ENCODE data around the gene BCOR. TPM values are rescaled to one million over a fixed set of nuclear protein-coding genes. Genes with fewer than 3 reads are reported as not detected.

Gene BCOR
- total and polyA plus RNA-seq, 2 of the 8 experiments (the other 6 are each of a cell fraction or from before 2014, with no cell fraction given) = 25.0 to 50.8 TPM

DNA sequence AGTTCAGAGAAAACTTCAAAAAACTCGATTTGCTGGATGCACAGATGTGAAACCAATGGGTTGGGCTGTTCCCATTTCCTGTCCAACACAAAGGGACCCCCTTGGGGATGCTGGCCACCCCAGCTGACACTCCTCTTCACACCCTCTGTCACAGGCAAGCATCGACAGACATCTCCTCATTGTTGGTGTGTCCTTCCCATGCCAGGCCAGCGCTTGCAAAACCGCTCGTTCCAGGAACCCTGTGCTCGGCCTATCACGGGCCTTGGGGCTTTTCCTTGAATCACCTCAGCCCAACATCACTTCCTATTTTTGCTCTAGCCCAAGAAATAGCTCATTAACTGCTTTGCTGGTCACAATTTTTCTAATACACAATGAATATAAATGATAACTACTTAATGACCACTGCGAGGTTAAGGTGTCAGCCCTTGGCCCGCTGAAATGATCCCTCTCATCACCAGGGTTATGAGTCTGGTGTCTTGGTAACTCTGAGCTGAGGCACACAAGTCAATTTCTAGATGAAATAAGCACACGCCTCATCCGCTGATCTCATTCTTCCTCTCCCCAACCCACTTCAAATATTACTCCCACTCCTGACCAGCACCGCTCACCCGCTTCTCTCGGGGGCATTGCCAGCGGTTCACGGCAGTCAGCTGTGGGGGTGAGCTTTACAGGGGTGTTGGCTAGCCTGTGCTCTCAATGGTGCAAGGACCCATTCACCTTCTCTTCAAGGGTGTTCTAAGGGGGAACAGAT lies 32.3 kb downstream of the BCOR start:
- Histone ChIP-seq H4K8ac (ENCODE audit: extremely low read depth, insufficient read depth, low read length) (no peak overlapping the region), H3K36me3 (ENCODE audit: control insufficient read depth in 2 of 4, insufficient read depth in 4 of 4, low read length in 3 of 4) (peaks cover 2 to 77% (median 30%) of the 10 kb centered on the region in 4 experiments; a peak in 6 of 8 replicates), H3K79me1 (ENCODE audit: low read depth, low read length) (peaks cover 8% of the 10 kb centered on the region), H4K20me1 (replicated peaks in 1 of 2; ENCODE audit: control insufficient read depth in 1 of 2, insufficient read depth in 2 of 2, low read length in 2 of 2) (peaks cover 0 to 29% of the 10 kb centered on the region in 2 experiments), H3K4me2 (ENCODE audit: insufficient read depth in 1 of 2, low read depth in 2 of 2, low read length in 2 of 2) (no peak overlapping the region), H3K4me3 (ENCODE audit: extremely low read depth in 1 of 4, insufficient read depth in 2 of 4, low read depth in 3 of 4, low read length in 4 of 4) (no peak overlapping the region), H2AK5ac (ENCODE audit: low read depth, low read length) (no peak overlapping the region), H3K23me2 (ENCODE audit: low read depth, low read length) (no peaks in the 10 kb centered on the region), H3K4ac (replicated peaks; ENCODE audit: insufficient read length, low read depth, low read length) (no peak overlapping the region), H3K27me3 (replicated peaks in 1 of 4; ENCODE audit: control insufficient read depth in 3 of 4, extremely low read depth in 1 of 4, insufficient read depth in 3 of 4, low read length in 3 of 4) (no peaks in the 10 kb centered on the region), H3K23ac (ENCODE audit: insufficient read length) (no peak overlapping the region), H3K56ac (replicated peaks; ENCODE audit: insufficient read length, low read depth, low read length) (no peak overlapping the region), H3K18ac (ENCODE audit: extremely low read depth, low read length) (no peak overlapping the region), H2BK20ac (ENCODE audit: low read length) (no peak overlapping the region), H2BK5ac (ENCODE audit: low read depth, low read length) (no peak overlapping the region), H4K5ac (ENCODE audit: insufficient read length, low read depth, low read length) (no peak overlapping the region), H3K4me1 (replicated peaks in 1 of 4; ENCODE audit: control insufficient read depth in 3 of 4, insufficient read depth in 4 of 4, low read length in 3 of 4) (peaks cover 0 to 15% (median 5%) of the 10 kb centered on the region in 4 experiments; a peak in 3 of 7 replicates), H3K9ac (replicated peaks in 1 of 4; ENCODE audit: extremely low read depth in 1 of 4, low read depth in 3 of 4, low read length in 3 of 4) (no peak overlapping the region), H2BK12ac (ENCODE audit: low read depth, low read length) (no peak overlapping the region), H4K91ac (replicated peaks; ENCODE audit: insufficient read length, low read length) (no peak overlapping the region), H2BK120ac (replicated peaks; ENCODE audit: low read depth, low read length) (no peak overlapping the region), H3K14ac (ENCODE audit: insufficient read length) (no peak overlapping the region), H3K79me2 (ENCODE audit: control insufficient read depth in 1 of 2, insufficient read depth in 2 of 2, low read length in 2 of 2) (peaks cover 0 to 39% of the 10 kb centered on the region in 2 experiments; a peak in 2 of 4 replicates), H2BK15ac (ENCODE audit: low read length) (no peak overlapping the region), H3K27ac (ENCODE audit: low read depth, low read length) (no peak overlapping the region), H3K9me3 (ENCODE audit: insufficient read depth in 2 of 2, low read depth in 1 of 2, low read length in 1 of 2) (no peaks in the 10 kb centered on the region), H2AFZ (ENCODE audit: low read length) (no peak overlapping the region)
- CTCF ChIA-PET (ENCODE audit: partially characterized antibody) = interaction anchor here (1.6 to 1.9 kb wide), 3 partner anchors 8 to 59 kb away, joined by 4 read pairs; no protein-coding TSS in a partner anchor
- 93% methylated on average over 15 of the region's 16 CpGs; no CpG with 5 or more reads in 1 of the 2 experiments for WGBS, 2 experiments (ENCODE audit: extremely low coverage in 1 of 2, insufficient coverage in 1 of 2, insufficient read length in 1 of 2, insufficient replicate concordance in 2 of 2, low coverage in 1 of 2, low lambda C conversion rate in 2 of 2, missing lambda C conversion rate in 1 of 2)
- FAIRE-seq (no peak), DNase-seq (ENCODE audit: low read depth in 1 of 2, low spot score in 2 of 2) (no peak)
- POLR2A ChIA-PET (ENCODE audit: partially characterized antibody) = interaction anchor here (0.6 to 1.5 kb wide), 2 partner anchors 8 to 27 kb away, joined by 3 read pairs; no protein-coding TSS in a partner anchor
- TF ChIP-seq SAP30 (IDR thresholded peaks at IDR 0.05; ENCODE audit: insufficient read depth, insufficient replicate concordance, low read length) (no peak), POLR2AphosphoS5 (IDR thresholded peaks at IDR 0.05; ENCODE audit: low read depth, low read length) (peak; percentile 19; the same call in 1 of the 2 replicates), POLR2A (IDR thresholded peaks at IDR 0.05; ENCODE audit: control extremely low read depth in 1 of 2, low read depth in 2 of 2, low read length in 2 of 2) (0 out of 3 replicates have a peak, but pooled peaks of 1 of the 2 experiments have one; percentile 17)

Data from H1 (cell line).